NCI-H146 treated with DMSO at 0.1 percent for 48 hours (cell line): ENCODE data around the gene NECAB3.

ENCODE experiments used
- DNase-seq: peaks from one replicate; lab custom pipeline; 2025; ENCODE audit not compliant: unreplicated experiment; lab: John Stamatoyannopoulos, UW

NECAB3 gene

GRCh38 chr20:33666293-33667244 lies 7.7 kb downstream of the NECAB3 start, which contains the start of gene ACTL10:
Gene ACTL10, plus strand, starts transcription at chr20:33666943. Its CDS starts 555 bp downstream, at chr20:33667498.
- DNase-seq: peak; percentile 80

- no peak for DNase-seq
Measured at GRCh38 chr20:33664762-33665144, 9.5 kb downstream of the NECAB3 start.

- no peak for DNase-seq
Measured at GRCh38 chr20:33664085-33664761, 10.0 kb downstream of the NECAB3 start.

- peak; percentile 84 for DNase-seq
Measured at GRCh38 chr20:33663161-33664084, 10.8 kb downstream of the NECAB3 start.

- DNase-seq: no peak
Measured at GRCh38 chr20:33662172-33662571, 12.1 kb downstream of the NECAB3 start, which contains the start of gene C20orf144. Gene C20orf144, plus strand, starts transcription at chr20:33662327. Its CDS starts 19 bp downstream, at chr20:33662346.

GRCh38 chr20:33660685-33661058 lies 13.6 kb downstream of the NECAB3 start:
- no peak for DNase-seq

GRCh38 chr20:33660035-33660684 lies 14.1 kb downstream of the NECAB3 start:
- DNase-seq: no peak

- DNase-seq: no peak
Measured at GRCh38 chr20:33659341-33660034, 14.7 kb downstream of the NECAB3 start.

- no peak for DNase-seq
Measured at GRCh38 chr20:33658929-33659328, 15.3 kb downstream of the NECAB3 start.

- DNase-seq: no peak
Measured at GRCh38 chr20:33658510-33658909, 15.7 kb downstream of the NECAB3 start.

GRCh38 chr20:33657704-33658095 lies 16.5 kb downstream of the NECAB3 start:
- no peak for DNase-seq

- no peak for DNase-seq
Measured at GRCh38 chr20:33656783-33657703, 17.2 kb downstream of the NECAB3 start.

GRCh38 chr20:33656010-33656782 lies 18.0 kb downstream of the NECAB3 start:
- DNase-seq: no peak

- DNase-seq: no peak
Measured at GRCh38 chr20:33655164-33655563, 19.1 kb downstream of the NECAB3 start.

GRCh38 chr20:33654680-33655161 lies 19.5 kb downstream of the NECAB3 start:
- DNase-seq: no peak

GRCh38 chr20:33653900-33654596 lies 20.2 kb downstream of the NECAB3 start:
- peak; percentile 99 for DNase-seq

GRCh38 chr20:33653218-33653899 lies 20.9 kb downstream of the NECAB3 start:
- DNase-seq: peak; percentile 68
